Suprapubic skin (tissue), 4 donors: ENCODE data around the gene GVQW3. TPM values are rescaled to one million over a fixed set of nuclear protein-coding genes. Genes with fewer than 3 reads are reported as not detected.

Experiments used
- DNase-seq, 2 donors: peaks; one replicate each; pipeline ENCODE4 v3.0.0-alpha.2; 2019; ENCODE audit warnings: low spot score in 2 of 2
- H3K27ac ChIP-seq: fragments of 200-600 bp; sonication (generic); one replicate; pipeline ENCODE4 v1.5.1; 2019
- H3K27me3 ChIP-seq: fragments of 200-600 bp; sonication (generic); one replicate; pipeline ENCODE4 v1.5.1; 2019
- H3K36me3 ChIP-seq: fragments of 200-600 bp; sonication (generic); one replicate; pipeline ENCODE4 v1.5.1; 2019
- H3K4me1 ChIP-seq: fragments of 200-600 bp; sonication (generic); one replicate; pipeline ENCODE4 v1.5.1; 2019
- H3K4me3 ChIP-seq: fragments of 200-600 bp; sonication (generic); one replicate; pipeline ENCODE4 v1.5.1; 2019; ENCODE audit warnings: mild to moderate bottlenecking
- H3K9me3 ChIP-seq: fragments of 200-600 bp; sonication (generic); one replicate; pipeline ENCODE4 v1.5.1; 2019
- EP300 ChIP-seq: sonication (generic); formaldehyde crosslinking; IDR thresholded peaks from one replicate; pipeline ENCODE4 v1.6.1; 2017; ENCODE audit warnings: antibody characterized with exemption
- POLR2A ChIP-seq, 2 donors: fragments of 450-650 bp; IDR thresholded peaks; one replicate each; pipeline ENCODE4 v1.6.1; 2017; ENCODE audit warnings: antibody characterized with exemption in 2 of 2, mild to moderate bottlenecking in 2 of 2, moderate library complexity in 2 of 2
- POLR2AphosphoS5 ChIP-seq, 3 donors: sonication (generic); formaldehyde crosslinking; IDR thresholded peaks; one replicate each; pipeline ENCODE4 v1.6.1; 2017; ENCODE audit warnings: antibody characterized with exemption in 3 of 3
- WGBS: methylation state at CpG from one replicate; pipeline ENCODE4 v1.1.5; 2018; 5-methylcytosine and 5-hydroxymethylcytosine counted together
- total RNA-seq, 4 donors: library from RNA; depleted of rRNA; stranded (reverse); fragments of >200 nt; gene quantifications; one replicate each; pipeline ENCODE4 v1.1.0, GENCODE V29; 2016
- TF ChIP-seq, protein P1 (sequence below), 2 donors: fragments of 200-600 bp in 1 of 2; fragments of 450-650 bp in 1 of 2; sonication (generic) in 1 of 2; IDR thresholded peaks; one replicate each; pipeline ENCODE4 v1.5.1; 2016 to 2019; ENCODE audit warnings: antibody characterized with exemption in 2 of 2, mild to moderate bottlenecking in 1 of 2, moderate library complexity in 1 of 2

Gene GVQW3
- total RNA-seq, 4 donors from 2014 or later: 0.36 to 2.5 (median 1.1) TPM

DNA sequence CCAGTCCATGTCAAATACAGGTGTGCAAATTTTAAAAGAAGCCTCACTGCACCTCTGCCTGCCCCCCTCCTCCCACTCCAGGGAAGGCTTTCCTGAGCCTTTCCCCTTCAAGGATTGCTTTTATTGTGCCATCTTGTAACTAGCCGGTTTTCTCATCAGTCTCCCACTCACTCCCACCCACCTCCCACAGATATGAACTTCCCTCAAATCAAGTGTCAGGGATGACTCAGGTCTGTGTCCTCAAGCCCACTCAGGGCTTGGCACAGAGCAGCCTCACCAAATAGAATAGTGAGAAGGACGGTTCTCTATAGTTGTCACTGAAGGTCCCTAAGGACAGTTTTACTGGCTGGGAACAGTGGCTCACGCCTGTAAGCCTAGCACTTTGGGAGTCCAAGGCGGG, 43.2 kb upstream of the GVQW3 start:
- H3K27me3 ChIP-seq: no peaks in the 10 kb centered on the region
- TF ChIP-seq EP300: no peak
- TF ChIP-seq POLR2A (IDR thresholded peaks at IDR 0.05): no peak
- no peak for TF ChIP-seq POLR2AphosphoS5 (IDR thresholded peaks at IDR 0.05)
- TF ChIP-seq, protein P1, sequence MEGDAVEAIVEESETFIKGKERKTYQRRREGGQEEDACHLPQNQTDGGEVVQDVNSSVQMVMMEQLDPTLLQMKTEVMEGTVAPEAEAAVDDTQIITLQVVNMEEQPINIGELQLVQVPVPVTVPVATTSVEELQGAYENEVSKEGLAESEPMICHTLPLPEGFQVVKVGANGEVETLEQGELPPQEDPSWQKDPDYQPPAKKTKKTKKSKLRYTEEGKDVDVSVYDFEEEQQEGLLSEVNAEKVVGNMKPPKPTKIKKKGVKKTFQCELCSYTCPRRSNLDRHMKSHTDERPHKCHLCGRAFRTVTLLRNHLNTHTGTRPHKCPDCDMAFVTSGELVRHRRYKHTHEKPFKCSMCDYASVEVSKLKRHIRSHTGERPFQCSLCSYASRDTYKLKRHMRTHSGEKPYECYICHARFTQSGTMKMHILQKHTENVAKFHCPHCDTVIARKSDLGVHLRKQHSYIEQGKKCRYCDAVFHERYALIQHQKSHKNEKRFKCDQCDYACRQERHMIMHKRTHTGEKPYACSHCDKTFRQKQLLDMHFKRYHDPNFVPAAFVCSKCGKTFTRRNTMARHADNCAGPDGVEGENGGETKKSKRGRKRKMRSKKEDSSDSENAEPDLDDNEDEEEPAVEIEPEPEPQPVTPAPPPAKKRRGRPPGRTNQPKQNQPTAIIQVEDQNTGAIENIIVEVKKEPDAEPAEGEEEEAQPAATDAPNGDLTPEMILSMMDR (IDR thresholded peaks at IDR 0.05): no peak
- H3K9me3 ChIP-seq: no peaks in the 10 kb centered on the region
- DNase-seq: no peak
- H3K4me3 ChIP-seq: no peak overlapping the region
- no peaks in the 10 kb centered on the region for H3K4me1 ChIP-seq
- no peaks in the 10 kb centered on the region for H3K36me3 ChIP-seq
- no peak overlapping the region for H3K27ac ChIP-seq
- 80% methylated on average over 4 of the region's 4 CpGs for WGBS

DNA sequence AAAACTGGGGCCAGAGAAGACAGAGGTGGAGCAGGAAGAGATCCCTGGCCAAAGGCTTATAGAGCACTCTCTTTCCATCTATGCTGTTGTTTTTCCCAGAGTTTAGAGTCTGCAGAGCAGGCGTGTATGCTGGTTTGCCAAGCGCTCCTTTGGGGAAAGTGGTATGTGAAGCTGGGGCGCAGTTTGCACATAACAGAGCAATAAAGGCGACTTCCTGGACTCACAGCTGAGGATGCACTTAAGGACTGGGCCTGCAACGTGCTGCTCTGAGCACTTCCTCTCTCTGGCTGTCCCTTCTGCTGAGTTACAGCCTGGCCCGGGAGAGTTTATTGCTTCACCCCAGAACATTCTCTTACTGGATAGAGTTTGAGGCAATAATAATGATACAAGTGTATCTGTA, 41.9 kb upstream of the GVQW3 start:
- Histone ChIP-seq H3K9me3 (no peaks in the 10 kb centered on the region), H3K4me3 (no peak overlapping the region), H3K27me3 (no peaks in the 10 kb centered on the region), H3K4me1 (no peaks in the 10 kb centered on the region), H3K36me3 (no peaks in the 10 kb centered on the region), H3K27ac (peak overlapping the region; percentile 27)
- DNase-seq: peak in 1 of 2 donors; percentile 88
- TF ChIP-seq EP300 (no peak), POLR2AphosphoS5 (IDR thresholded peaks at IDR 0.05) (peak in 1 of 3 donors; percentile 57)
- WGBS: 36% methylated on average over 6 of the region's 6 CpGs

DNA sequence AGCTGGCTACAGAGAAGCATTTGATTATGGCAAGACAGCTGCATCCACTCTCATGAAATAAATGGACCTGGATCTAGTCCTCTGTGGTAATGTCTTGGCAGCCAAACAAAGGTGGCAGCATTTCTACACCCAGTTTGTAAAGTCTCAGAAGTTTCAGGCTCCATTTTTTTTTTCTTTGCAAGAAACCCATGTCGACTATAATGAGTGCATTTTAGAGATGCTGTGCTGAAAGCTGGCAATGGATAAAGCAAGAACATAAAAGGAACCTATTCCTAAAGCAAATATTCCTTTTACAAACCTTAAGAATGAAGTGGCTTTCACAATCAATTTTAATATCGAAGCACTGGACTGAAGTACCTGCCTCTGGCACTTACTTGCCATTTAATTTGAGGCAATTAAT, 33.7 kb upstream of the GVQW3 start:
- Histone ChIP-seq H3K36me3 (peaks cover 9% of the 10 kb centered on the region), H3K4me3 (no peak overlapping the region), H3K4me1 (no peaks in the 10 kb centered on the region), H3K27ac (no peak overlapping the region), H3K27me3 (no peaks in the 10 kb centered on the region), H3K9me3 (no peaks in the 10 kb centered on the region)
- TF ChIP-seq POLR2AphosphoS5 (IDR thresholded peaks at IDR 0.05) (no peak), POLR2A (IDR thresholded peaks at IDR 0.05) (no peak), EP300 (no peak)
- TF ChIP-seq, protein P1 (IDR thresholded peaks at IDR 0.05): no peak
- 39% methylated on average over 2 of the region's 2 CpGs for WGBS
- no peak for DNase-seq

DNA sequence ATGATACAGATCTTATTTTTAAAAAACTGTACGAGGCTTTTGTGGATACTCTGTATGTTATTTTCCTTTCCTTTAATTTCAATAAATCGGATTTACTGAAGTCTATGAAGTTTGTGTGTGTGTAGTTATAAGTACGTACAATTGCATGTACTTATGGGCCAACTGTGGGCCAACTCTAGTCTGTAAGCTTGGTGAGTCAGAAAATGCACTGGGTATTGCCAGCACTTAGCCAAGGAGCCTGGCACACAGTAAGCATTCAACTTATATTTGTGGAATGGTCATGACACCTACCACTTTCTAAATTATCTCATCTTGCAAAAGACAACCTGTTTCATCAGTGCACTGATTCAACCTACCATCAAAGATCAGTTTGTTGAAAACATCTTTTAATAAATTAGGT, 32.8 kb upstream of the GVQW3 start:
- Histone ChIP-seq H3K9me3 (no peaks in the 10 kb centered on the region), H3K36me3 (peaks cover 18% of the 10 kb centered on the region), H3K27ac (no peak overlapping the region), H3K27me3 (no peaks in the 10 kb centered on the region), H3K4me3 (no peak overlapping the region), H3K4me1 (no peaks in the 10 kb centered on the region)
- no peak for DNase-seq
- TF ChIP-seq POLR2A (IDR thresholded peaks at IDR 0.05) (no peak), POLR2AphosphoS5 (IDR thresholded peaks at IDR 0.05) (no peak), EP300 (no peak)
- TF ChIP-seq, protein P1 (IDR thresholded peaks at IDR 0.05): no peak
- WGBS: 87% methylated on average over 3 of the region's 3 CpGs

DNA sequence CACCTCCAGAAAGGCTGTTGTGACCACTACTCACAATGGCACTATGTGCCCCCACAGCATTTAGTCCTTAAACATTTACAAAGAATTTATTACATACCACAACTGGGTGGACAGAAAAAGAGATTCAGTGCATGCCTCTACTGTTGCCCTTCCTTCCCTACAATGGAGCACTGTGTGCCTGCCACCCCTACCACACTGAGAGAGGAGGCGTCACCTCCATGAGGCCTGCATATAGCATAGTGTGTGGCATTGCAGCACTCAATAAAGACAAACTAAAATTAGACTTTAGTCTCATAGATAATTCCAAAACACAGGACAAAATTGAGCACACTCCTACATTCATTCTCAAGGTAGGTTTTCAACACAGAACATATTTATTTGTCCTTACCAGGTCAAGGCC, 26.0 kb upstream of the GVQW3 start:
- DNase-seq: no peak
- Histone ChIP-seq H3K27me3 (no peaks in the 10 kb centered on the region), H3K9me3 (peaks cover 8% of the 10 kb centered on the region), H3K4me3 (no peak overlapping the region), H3K36me3 (peaks cover 49% of the 10 kb centered on the region), H3K4me1 (no peaks in the 10 kb centered on the region), H3K27ac (no peak overlapping the region)
- 91% methylated on average over 1 of the region's 1 CpG for WGBS
- TF ChIP-seq POLR2A (IDR thresholded peaks at IDR 0.05) (no peak), EP300 (no peak), POLR2AphosphoS5 (IDR thresholded peaks at IDR 0.05) (no peak)

DNA sequence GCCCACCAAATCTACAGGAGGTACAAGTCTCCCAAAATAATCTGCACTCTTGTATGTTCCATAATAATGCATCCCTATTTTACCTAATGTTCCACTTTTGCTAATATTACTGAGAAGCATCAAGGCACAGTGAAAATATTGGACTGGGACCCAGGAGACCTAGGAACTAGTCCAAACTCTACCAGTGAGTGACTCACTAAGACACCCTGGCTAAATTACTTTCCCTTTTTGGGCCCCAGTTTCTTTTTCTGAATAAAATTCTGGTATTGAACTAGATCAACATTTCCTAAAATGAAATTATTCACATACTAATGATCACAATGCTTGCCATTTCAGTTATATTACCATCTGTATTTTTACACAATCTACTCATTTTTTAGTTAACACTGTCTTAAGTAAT, 19.7 kb upstream of the GVQW3 start:
- peaks cover 18% of the 10 kb centered on the region for H3K36me3 ChIP-seq

More for the DNA sequence above, 19.7 kb upstream of the GVQW3 start:
- no peaks in the 10 kb centered on the region for H3K9me3 ChIP-seq
- TF ChIP-seq, protein P1 (IDR thresholded peaks at IDR 0.05): no peak
- TF ChIP-seq POLR2A (IDR thresholded peaks at IDR 0.05) (no peak), EP300 (no peak), POLR2AphosphoS5 (IDR thresholded peaks at IDR 0.05) (no peak)
- no peaks in the 10 kb centered on the region for H3K4me1 ChIP-seq
- no peak overlapping the region for H3K27ac ChIP-seq
- no peak overlapping the region for H3K4me3 ChIP-seq
- no peaks in the 10 kb centered on the region for H3K27me3 ChIP-seq
- DNase-seq: no peak
